Ishikawa (cell line): ENCODE measurements around the gene GPR17.

Experiments
- CEBPB ChIP-seq: IDR thresholded peaks from 2 replicates; pipeline ENCODE4 v1.6.1; 2012
- CREB1 ChIP-seq: IDR thresholded peaks from 2 replicates; pipeline ENCODE4 v1.6.1; 2012; ENCODE audit warnings: low read depth
- EGR1 ChIP-seq: IDR thresholded peaks from 2 replicates; pipeline ENCODE4 v1.6.1; 2012
- EP300 ChIP-seq: IDR thresholded peaks from 2 replicates; pipeline ENCODE4 v1.6.1; 2012; ENCODE audit warnings: borderline replicate concordance
- FOXM1 ChIP-seq: IDR thresholded peaks from 2 replicates; pipeline ENCODE4 v1.6.1; 2012; ENCODE audit warnings: low read depth, borderline replicate concordance
- MAX ChIP-seq: IDR thresholded peaks from 2 replicates; pipeline ENCODE4 v1.6.1; 2012
- RAD21 ChIP-seq: IDR thresholded peaks from 2 replicates; pipeline ENCODE4 v1.6.1; 2012; ENCODE audit warnings: low read depth
- REST ChIP-seq: IDR thresholded peaks from 2 replicates; pipeline ENCODE4 v1.6.1; 2012; ENCODE audit warnings: low read depth, mild to moderate bottlenecking
- TAF1 ChIP-seq: IDR thresholded peaks from 2 replicates; pipeline ENCODE4 v1.6.1; 2012; ENCODE audit warnings: low read depth, mild to moderate bottlenecking
- TCF12 ChIP-seq: IDR thresholded peaks from 2 replicates; pipeline ENCODE4 v1.6.1; 2012; ENCODE audit warnings: low read depth
- TEAD4 ChIP-seq: IDR thresholded peaks from 2 replicates; pipeline ENCODE4 v1.6.1; 2012
- USF1 ChIP-seq: IDR thresholded peaks from 2 replicates; pipeline ENCODE4 v1.6.1; 2012
- YY1 ChIP-seq: IDR thresholded peaks from 2 replicates; pipeline ENCODE4 v1.6.1; 2012; ENCODE audit warnings: low read depth
- ZBTB7A ChIP-seq: IDR thresholded peaks from 2 replicates; pipeline ENCODE4 v1.6.1; 2012; ENCODE audit warnings: low read depth

GRCh38 chr2:127655209-127656073 is 9.5 kb downstream of the GPR17 start:
- TF ChIP-seq RAD21 = no peak
- no peak for TF ChIP-seq EGR1
- no peak for TF ChIP-seq CREB1
- TF ChIP-seq USF1 = no peak
- no peak for TF ChIP-seq TEAD4
- no peak for TF ChIP-seq CEBPB
- TF ChIP-seq FOXM1 = no peak
- TF ChIP-seq YY1 = no peak
- no peak for TF ChIP-seq EP300
- no peak for TF ChIP-seq ZBTB7A
- no peak for TF ChIP-seq MAX
- TF ChIP-seq TAF1 = no peak
- TF ChIP-seq REST = no peak
- no peak for TF ChIP-seq TCF12
